Measurements from ENCODE around the gene MUC4. TPM values are rescaled to one million over a fixed set of nuclear protein-coding genes. Genes with fewer than 3 reads are reported as not detected.

Gene MUC4
- total and polyA plus RNA-seq, 9 donors: 0.02 to 0.99 (median 0.31) TPM; not detected in 2

- H3K27ac ChIP-seq: no peak overlapping the region
- intact Hi-C loops (cut with DNase I): no loop called here
These were observed 6.5 kb downstream of the MUC4 start for GRCh38 chr3:195805181-195805580.

GRCh38 chr3:195803289-195803908, 8.3 kb downstream of the MUC4 start:
- Histone ChIP-seq H3K4me3 (peak overlapping the region; percentile 8), H3K36me3 (no peaks in the 10 kb centered on the region), H3K9me3 (no peaks in the 10 kb centered on the region), H3K4me1 (ENCODE audit: insufficient read depth) (peaks cover 11% of the 10 kb centered on the region), H3K27ac (peak overlapping the region in 1 of 2 donors; percentile 56), H3K27me3 (no peaks in the 10 kb centered on the region)
- no peak for TF ChIP-seq CTCF (IDR thresholded peaks at IDR 0.05)
- TF ChIP-seq POLR2A (IDR thresholded peaks at IDR 0.05): no peak
- no peak for TF ChIP-seq EP300 (IDR thresholded peaks at IDR 0.05)
- intact Hi-C loops (cut with DNase I): no loop called here
- WGBS, 3 donors: 41 to 58% (median 50%) methylated on average over 20 of the region's 20 CpGs
- DNase-seq: peak in 3 of 5 donors; percentile 23 to 68 (median 52)

More at GRCh38 chr3:195805181-195805580, 6.5 kb downstream of the MUC4 start:
- H3K9me3 ChIP-seq: no peaks in the 10 kb centered on the region
- H3K36me3 ChIP-seq: no peaks in the 10 kb centered on the region
- WGBS, 3 donors: 93 to 96% (median 94%) methylated on average over 14 of the region's 14 CpGs
- peaks cover 11% of the 10 kb centered on the region for H3K4me1 ChIP-seq (ENCODE audit: insufficient read depth)
- TF ChIP-seq POLR2A (IDR thresholded peaks at IDR 0.05): no peak
- TF ChIP-seq CTCF (IDR thresholded peaks at IDR 0.05): no peak
- no peak for TF ChIP-seq EP300 (IDR thresholded peaks at IDR 0.05)
- no peaks in the 10 kb centered on the region for H3K27me3 ChIP-seq
- no peak overlapping the region for H3K4me3 ChIP-seq
- DNase-seq: no peak

GRCh38 chr3:195802795-195803194, 8.9 kb downstream of the MUC4 start:
- Histone ChIP-seq H3K27ac (peak overlapping the region in 1 of 2 donors; percentile 56), H3K9me3 (no peaks in the 10 kb centered on the region), H3K36me3 (no peaks in the 10 kb centered on the region), H3K4me1 (ENCODE audit: insufficient read depth) (peaks cover 11% of the 10 kb centered on the region), H3K27me3 (no peaks in the 10 kb centered on the region), H3K4me3 (peak overlapping the region; percentile 8)
- no peak for DNase-seq
- WGBS, 3 donors: 4 to 12% (median 5%) methylated on average over 9 of the region's 9 CpGs
- intact Hi-C loops (cut with DNase I): no loop called here
- TF ChIP-seq EP300 (IDR thresholded peaks at IDR 0.05): no peak
- TF ChIP-seq CTCF (IDR thresholded peaks at IDR 0.05): no peak

GRCh38 chr3:195802261-195802701, 9.4 kb downstream of the MUC4 start:
- Histone ChIP-seq H3K4me1 (ENCODE audit: insufficient read depth) (peaks cover 11% of the 10 kb centered on the region), H3K36me3 (no peaks in the 10 kb centered on the region), H3K27me3 (no peaks in the 10 kb centered on the region), H3K27ac (peak overlapping the region in 1 of 2 donors; percentile 56), H3K9me3 (no peaks in the 10 kb centered on the region), H3K4me3 (no peak overlapping the region)
- no peak for TF ChIP-seq POLR2A (IDR thresholded peaks at IDR 0.05)
- TF ChIP-seq EP300 (IDR thresholded peaks at IDR 0.05): no peak
- TF ChIP-seq CTCF (IDR thresholded peaks at IDR 0.05): no peak
- WGBS, 3 donors: 28 to 40% (median 30%) methylated on average over 15 of the region's 15 CpGs
- intact Hi-C loops (cut with DNase I): no loop called here
- DNase-seq: no peak
